H9 (cell line): ENCODE results near the gene CUBN. TPM values are rescaled to one million over a fixed set of nuclear protein-coding genes. Genes with fewer than 3 reads are reported as not detected.

Experiments used
- DNase-seq: peaks from one replicate; pipeline ENCODE4 v3.0.0-alpha.2; 2017
- H2AFZ ChIP-seq: one replicate; pipeline ENCODE4 v1.6.1; 2013; ENCODE audit warnings: mild to moderate bottlenecking, low read length, control low read depth, moderate library complexity
- H2AK5ac ChIP-seq: 2 replicates; pipeline ENCODE4 v1.6.1; 2013; ENCODE audit warnings: low read length, control low read depth, mixed read lengths; ENCODE audit not compliant: insufficient read length
- H2BK120ac ChIP-seq: one replicate; pipeline ENCODE4 v1.6.1; 2013; ENCODE audit warnings: low read depth, mild to moderate bottlenecking, low read length, control low read depth, inconsistent platforms; ENCODE audit not compliant: poor library complexity, severe bottlenecking
- H2BK12ac ChIP-seq: 2 replicates; pipeline ENCODE4 v1.6.1; 2013; ENCODE audit warnings: low read length, control low read depth, mixed read lengths, low read depth; ENCODE audit not compliant: insufficient read length
- H2BK15ac ChIP-seq: 2 replicates; pipeline ENCODE4 v1.6.1; 2013; ENCODE audit warnings: low read depth, low read length, control low read depth
- H2BK20ac ChIP-seq: one replicate; pipeline ENCODE4 v1.6.1; 2013; ENCODE audit warnings: low read depth, mild to moderate bottlenecking, low read length, control low read depth, inconsistent platforms; ENCODE audit not compliant: poor library complexity, severe bottlenecking
- H2BK5ac ChIP-seq: 2 replicates; pipeline ENCODE4 v1.6.1; 2013; ENCODE audit warnings: low read length, control low read depth, mixed read lengths; ENCODE audit not compliant: insufficient read length
- H3K14ac ChIP-seq: 2 replicates; pipeline ENCODE4 v1.6.1; 2013; ENCODE audit warnings: low read length, control low read depth; ENCODE audit not compliant: insufficient read depth
- H3K18ac ChIP-seq: 2 replicates; pipeline ENCODE4 v1.6.1; 2013; ENCODE audit warnings: low read depth, mild to moderate bottlenecking, mixed read lengths, low read length, control low read depth; ENCODE audit not compliant: insufficient read length
- H3K23ac ChIP-seq: 2 replicates; pipeline ENCODE4 v1.6.1; 2013; ENCODE audit warnings: low read length, control low read depth, mixed read lengths, low read depth; ENCODE audit not compliant: insufficient read length
- H3K23me2 ChIP-seq: 2 replicates; pipeline ENCODE4 v1.6.1; 2013; ENCODE audit warnings: low read depth, mild to moderate bottlenecking, mixed read lengths, low read length, control low read depth; ENCODE audit not compliant: insufficient read length, poor library complexity, severe bottlenecking
- H3K27ac ChIP-seq: 2 replicates; pipeline ENCODE4 v1.5.1; 2013; ENCODE audit warnings: low read length, control low read depth, mixed read lengths, low read depth; ENCODE audit not compliant: insufficient read length
- H3K27me3 ChIP-seq: 2 replicates; pipeline ENCODE4 v1.6.1; 2013; ENCODE audit warnings: low read length, control low read depth, inconsistent platforms; ENCODE audit not compliant: insufficient read depth
- H3K4ac ChIP-seq: 2 replicates; pipeline ENCODE4 v1.6.1; 2013; ENCODE audit warnings: low read depth, mild to moderate bottlenecking, control low read depth, inconsistent platforms, low read length, moderate library complexity
- H3K4me1 ChIP-seq: 2 replicates; pipeline ENCODE4 v1.6.1; 2013; ENCODE audit warnings: low read length, control low read depth, inconsistent platforms; ENCODE audit not compliant: insufficient read depth
- H3K4me2 ChIP-seq: 2 replicates; pipeline ENCODE4 v1.6.1; 2013; ENCODE audit warnings: low read length, control low read depth, mixed read lengths; ENCODE audit not compliant: insufficient read length, insufficient read depth
- H3K56ac ChIP-seq: 2 replicates; pipeline ENCODE4 v1.6.1; 2013; ENCODE audit warnings: low read depth, mild to moderate bottlenecking, mixed read lengths, low read length, control low read depth; ENCODE audit not compliant: insufficient read length
- H3K79me1 ChIP-seq: 2 replicates; pipeline ENCODE4 v1.6.1; 2013; ENCODE audit warnings: low read depth, mild to moderate bottlenecking, moderate library complexity, low read length, control low read depth, inconsistent platforms; ENCODE audit not compliant: insufficient read depth, poor library complexity, severe bottlenecking
- H3K79me2 ChIP-seq: 2 replicates; pipeline ENCODE4 v1.6.1; 2013; ENCODE audit warnings: low read length, control low read depth, inconsistent platforms; ENCODE audit not compliant: insufficient read depth
- H3K9ac ChIP-seq: 2 replicates; pipeline ENCODE4 v1.6.1; 2013; ENCODE audit warnings: low read length, control low read depth, mixed read lengths; ENCODE audit not compliant: insufficient read length; ENCODE audit errors: extremely low read depth
- H3K9me3 ChIP-seq: one replicate; pipeline ENCODE4 v1.6.1; 2013; ENCODE audit warnings: low read depth, low read length, inconsistent platforms; ENCODE audit not compliant: control insufficient read depth
- H3T11ph ChIP-seq: one replicate; pipeline ENCODE4 v1.6.1; 2013; ENCODE audit warnings: mild to moderate bottlenecking, low read length, control low read depth, inconsistent platforms
- H4K20me1 ChIP-seq: one replicate; pipeline ENCODE4 v1.6.1; 2013; ENCODE audit not compliant: control insufficient read depth, insufficient read length, insufficient read depth
- H4K5ac ChIP-seq: 2 replicates; pipeline ENCODE4 v1.6.1; 2013; ENCODE audit warnings: low read depth, mild to moderate bottlenecking, mixed read lengths, low read length, control low read depth; ENCODE audit not compliant: insufficient read length
- H4K8ac ChIP-seq: replicated peaks from 2 replicates; pipeline ENCODE4 v1.6.1; 2013; ENCODE audit warnings: low read length, control low read depth, mixed read lengths, low read depth; ENCODE audit not compliant: insufficient read length
- H4K91ac ChIP-seq: 2 replicates; pipeline ENCODE4 v1.6.1; 2013; ENCODE audit warnings: low read depth, mild to moderate bottlenecking, moderate library complexity, mixed read lengths, low read length, control low read depth; ENCODE audit not compliant: insufficient read length
- H3K27ac Mint-ChIP-seq, 3 experiments: 2 replicates in 2 of 3; 3 replicates in 1 of 3; pipeline ENCODE4 v1.8.0; 2020 to 2021; ENCODE audit warnings: mixed read lengths in 3 of 3, mild to moderate bottlenecking in 1 of 3, moderate library complexity in 1 of 3
- H3K27me3 Mint-ChIP-seq: 2 replicates; pipeline ENCODE4 v1.8.0; 2021; ENCODE audit warnings: low read depth, mild to moderate bottlenecking, moderate library complexity, mixed read lengths
- H3K36me3 Mint-ChIP-seq, 3 experiments: 2 replicates in 2 of 3; 3 replicates in 1 of 3; pipeline ENCODE4 v1.8.0; 2020 to 2021; ENCODE audit warnings: low read depth in 3 of 3, mixed read lengths in 3 of 3; ENCODE audit not compliant: insufficient read depth in 1 of 3
- H3K4me1 Mint-ChIP-seq, 2 experiments: 2 replicates each; pipeline ENCODE4 v1.8.0; 2020; ENCODE audit warnings: mixed read lengths in 2 of 2
- H3K4me3 Mint-ChIP-seq, 2 experiments: 2 replicates in 1 of 2; 3 replicates in 1 of 2; pipeline ENCODE4 v1.8.0; 2020 to 2021; ENCODE audit warnings: mild to moderate bottlenecking in 2 of 2, mixed read lengths in 2 of 2, moderate library complexity in 1 of 2
- H3K9me3 Mint-ChIP-seq, 2 experiments: 2 replicates in 1 of 2; 3 replicates in 1 of 2; pipeline ENCODE4 v1.8.0; 2020; ENCODE audit warnings: mild to moderate bottlenecking in 2 of 2, mixed read lengths in 2 of 2, moderate library complexity in 1 of 2
- CTCF ChIP-seq: fragments of 200-600 bp; sonication (generic); conservative IDR thresholded peaks from 3 replicates; pipeline ENCODE4 v1.8.0; 2021; ENCODE audit warnings: antibody characterized with exemption, mild to moderate bottlenecking
- WGBS: extraction: QIAGEN DNeasy Blood & Tissue Kit; methylation state at CpG from one replicate; pipeline ENCODE4 v1.1.7; 2013; ENCODE audit warnings: missing lambda C conversion rate, low lambda C conversion rate, mixed read lengths; ENCODE audit not compliant: insufficient read length; ENCODE audit errors: extremely low coverage; 5-methylcytosine and 5-hydroxymethylcytosine counted together
- total RNA-seq: library from RNA; stranded (reverse); gene quantifications from 2 replicates; pipeline ENCODE4 v1.2.1, GENCODE V29; 2021

Gene CUBN
- total RNA-seq, 1 experiment from 2014 or later = 0.26 TPM

- no peak overlapping the region for H2BK12ac ChIP-seq
- no peak overlapping the region for H2BK15ac ChIP-seq
- H2AFZ ChIP-seq = no peak overlapping the region
- H3K18ac ChIP-seq = no peak overlapping the region
- no peak overlapping the region for H2BK120ac ChIP-seq
- no peak for DNase-seq
- no peaks in the 10 kb centered on the region for H3K79me2 ChIP-seq
- no CpG with 5 or more reads among the region's 12 CpGs for WGBS
- no peak overlapping the region for H3K9ac ChIP-seq
- no peak overlapping the region for H3K27ac Mint-ChIP-seq
- H3K27me3 Mint-ChIP-seq = no peaks in the 10 kb centered on the region
- H3K4me3 Mint-ChIP-seq = no peak overlapping the region
- no peaks in the 10 kb centered on the region for H3K9me3 ChIP-seq
- no peak overlapping the region for H2BK20ac ChIP-seq
- H3K4me1 Mint-ChIP-seq = peaks cover 0 to 6% of the 10 kb centered on the region in 2 experiments; a peak in 2 of 4 replicates
- H3K36me3 Mint-ChIP-seq = peaks cover 0 to 4% (median 0%) of the 10 kb centered on the region in 3 experiments; a peak in 2 of 7 replicates
- no peak overlapping the region for H4K5ac ChIP-seq
- no peak overlapping the region for H4K8ac ChIP-seq
- no peak overlapping the region for H3K14ac ChIP-seq
- H2AK5ac ChIP-seq = no peak overlapping the region
- no peak overlapping the region for H3K27ac ChIP-seq
- no peaks in the 10 kb centered on the region for H3K27me3 ChIP-seq
- H4K20me1 ChIP-seq = no peaks in the 10 kb centered on the region
- no peak overlapping the region for H3K4ac ChIP-seq
- H4K91ac ChIP-seq = no peak overlapping the region
- no peak for TF ChIP-seq CTCF
- no peak overlapping the region for H3T11ph ChIP-seq
- H2BK5ac ChIP-seq = no peak overlapping the region
- no peak overlapping the region for H3K23ac ChIP-seq
- no peaks in the 10 kb centered on the region for H3K79me1 ChIP-seq
- H3K56ac ChIP-seq = no peak overlapping the region
- H3K23me2 ChIP-seq = no peaks in the 10 kb centered on the region
- H3K9me3 Mint-ChIP-seq = peaks cover 0 to 4% of the 10 kb centered on the region in 2 experiments; a peak in 2 of 5 replicates
- H3K4me1 ChIP-seq = peaks cover 5% of the 10 kb centered on the region; the same call in 1 of the 2 replicates
- H3K4me2 ChIP-seq = no peak overlapping the region
These were observed 55.7 kb downstream of the CUBN start for GRCh38 chr10:17073725-17074540.
